NCI-H82 treated with DMSO at 0.1 percent for 48 hours (cell line): ENCODE results near the gene TTC36.
"Not testable (repeated sequence)": the region's sequence is repeated elsewhere in the genome, so short reads cannot be mapped to it uniquely, and the experiment has no call there.

Experiments
- DNase-seq: peaks from one replicate; lab custom pipeline; 2025; ENCODE audit not compliant: unreplicated experiment; lab: John Stamatoyannopoulos, UW

TTC36 gene

GRCh38 chr11:118527109-118527508, at the start of gene TTC36:
Gene TTC36 (plus strand): TSS chr11:118527474. CDS start chr11:118527495, 21 bp downstream.
- no peak for DNase-seq

DNA sequence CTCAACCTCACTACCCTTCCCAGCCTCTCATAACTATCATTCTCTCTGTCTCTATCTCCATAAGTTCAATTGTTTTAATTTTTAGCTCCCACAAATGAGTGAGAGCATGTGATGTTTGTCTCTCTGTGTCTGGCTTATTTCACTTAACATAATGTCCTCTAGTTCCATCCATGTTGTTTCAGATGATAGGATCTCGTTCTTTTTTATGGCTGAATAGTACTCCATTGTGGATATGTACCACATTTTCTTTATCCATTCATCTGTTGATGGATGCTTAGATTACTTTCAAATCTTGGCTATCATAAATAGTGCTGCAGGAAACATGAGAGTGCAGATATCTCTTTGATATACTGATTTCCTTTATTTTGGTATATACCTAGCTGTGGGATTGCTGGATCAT, 46.0 kb upstream of the TTC36 start:
- DNase-seq: not testable (repeated sequence)

- DNase-seq: no peak
Measured at GRCh38 chr11:118484405-118484804, 42.9 kb upstream of the TTC36 start.

DNA sequence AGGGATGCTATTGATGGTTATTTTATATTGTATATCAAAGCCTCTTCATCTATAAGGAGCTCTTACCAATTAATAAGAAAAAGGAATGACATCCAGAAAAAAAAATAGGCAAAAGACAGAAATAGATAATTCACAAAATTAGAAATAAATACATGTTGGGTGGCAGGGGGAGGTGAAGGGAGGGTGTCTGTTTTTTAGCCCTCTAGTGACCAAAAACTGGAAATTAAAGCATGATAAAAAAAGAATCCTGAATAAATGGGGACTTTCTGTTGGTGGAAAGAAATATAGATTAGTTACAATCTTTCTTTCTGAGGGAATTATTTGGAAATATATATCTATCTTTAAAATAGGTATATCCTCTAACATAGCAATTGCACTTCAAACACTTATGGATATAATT, 42.0 kb upstream of the TTC36 start:
- no peak for DNase-seq

- peak; percentile 59 for DNase-seq
Measured at GRCh38 chr11:118488480-118489109, 38.7 kb upstream of the TTC36 start.

DNA sequence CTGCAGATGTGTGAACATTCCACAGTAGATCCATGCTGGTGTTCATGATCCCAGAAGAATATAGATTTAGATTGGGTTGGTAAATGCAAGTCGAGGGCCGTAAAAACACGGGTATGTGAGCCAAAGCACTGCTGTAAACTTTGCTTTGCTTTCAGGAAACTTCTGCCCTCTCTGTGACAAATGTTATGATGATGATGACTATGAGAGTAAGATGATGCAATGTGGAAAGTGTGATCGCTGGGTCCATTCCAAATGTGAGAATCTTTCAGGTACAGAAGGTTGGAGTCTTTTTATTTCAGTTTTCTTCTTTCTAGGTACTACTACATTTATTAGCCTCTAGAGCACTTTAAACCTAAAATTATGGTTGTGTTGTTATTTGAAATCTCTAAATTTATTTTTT, 36.2 kb upstream of the TTC36 start:
- DNase-seq: no peak

DNA sequence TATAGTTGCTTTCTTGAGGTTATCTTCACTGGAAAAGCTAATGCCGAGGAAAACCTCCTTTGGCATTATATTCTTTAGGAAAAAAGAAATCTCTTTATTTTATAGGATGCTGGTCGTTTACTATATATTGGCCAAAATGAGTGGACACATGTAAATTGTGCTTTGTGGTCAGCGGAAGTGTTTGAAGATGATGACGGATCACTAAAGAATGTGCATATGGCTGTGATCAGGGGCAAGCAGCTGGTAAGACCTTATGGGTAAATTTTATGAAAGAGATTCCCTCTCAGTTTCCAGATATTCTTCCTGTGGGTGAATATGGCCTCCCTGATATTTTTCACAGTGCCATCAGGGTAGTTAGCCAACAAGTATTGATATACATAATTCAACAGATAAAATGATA, 29.4 kb upstream of the TTC36 start:
- no peak for DNase-seq

- DNase-seq: no peak
Measured at GRCh38 chr11:118503216-118503615, 24.1 kb upstream of the TTC36 start.

DNA sequence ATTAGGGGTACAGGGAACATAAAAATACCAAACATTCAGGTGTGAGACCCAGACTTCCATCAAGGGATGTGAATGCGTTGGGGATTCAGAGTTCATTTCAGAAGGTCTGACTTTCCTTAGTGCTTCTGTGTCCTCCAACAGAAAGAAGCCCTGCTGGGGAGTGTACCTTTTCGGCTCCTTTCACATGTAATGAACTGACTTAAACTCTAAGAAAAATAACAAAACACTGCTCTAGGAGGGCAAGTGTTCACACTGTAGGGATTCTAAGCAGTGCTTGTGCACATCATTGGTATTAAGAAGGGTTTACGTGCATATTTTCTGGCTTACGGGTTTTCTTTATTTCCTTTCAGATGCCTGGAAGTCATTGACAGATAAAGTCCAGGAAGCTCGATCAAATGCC, 15.7 kb upstream of the TTC36 start:
- no peak for DNase-seq

GRCh38 chr11:118514103-118514502, 13.2 kb upstream of the TTC36 start:
- DNase-seq: no peak

DNA sequence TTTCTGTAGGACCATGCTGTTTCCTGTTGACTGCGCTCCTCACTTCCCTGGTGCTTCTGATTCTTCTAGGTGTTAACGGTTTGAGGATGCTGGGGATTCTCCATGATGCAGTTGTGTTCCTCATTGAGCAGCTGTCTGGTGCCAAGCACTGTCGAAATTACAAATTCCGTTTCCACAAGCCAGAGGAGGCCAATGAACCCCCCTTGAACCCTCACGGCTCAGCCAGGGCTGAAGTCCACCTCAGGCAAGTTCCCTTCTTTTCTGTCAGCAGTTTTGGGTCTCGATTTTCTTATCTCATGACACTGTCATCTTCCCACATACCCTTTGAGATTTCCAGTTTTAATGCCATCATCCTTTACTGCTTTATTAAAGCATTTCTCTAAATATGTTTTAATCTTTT, 7.7 kb upstream of the TTC36 start:
- DNase-seq: no peak

GRCh38 chr11:118521892-118522311, 5.4 kb upstream of the TTC36 start:
- DNase-seq: no peak

DNA sequence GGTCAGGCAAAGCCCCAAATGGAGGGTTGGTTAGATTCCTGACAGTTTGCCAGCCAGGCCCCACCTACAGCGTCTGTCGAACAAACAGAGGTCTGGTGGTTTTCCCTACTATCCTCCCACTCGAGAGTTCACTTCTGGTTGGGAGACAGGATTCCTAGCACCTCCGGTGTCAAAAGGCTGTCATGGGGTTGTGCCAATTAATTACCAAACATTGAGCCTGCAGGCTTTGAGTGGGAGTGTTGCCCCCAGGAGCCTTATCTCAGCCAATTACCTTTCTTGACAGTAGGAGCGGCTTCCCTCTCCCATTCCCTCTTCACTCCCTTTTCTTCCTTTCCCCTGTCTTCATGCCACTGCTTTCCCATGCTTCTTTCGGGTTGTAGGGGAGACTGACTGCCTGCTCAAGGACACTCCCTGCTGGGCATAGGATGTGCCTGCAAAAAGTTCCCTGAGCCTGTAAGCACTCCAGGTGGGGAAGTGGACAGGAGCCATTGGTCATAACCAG, 4.7 kb upstream of the TTC36 start:
- DNase-seq: no peak

GRCh38 chr11:118524356-118524755, 2.9 kb upstream of the TTC36 start:
- DNase-seq: no peak

- no peak for DNase-seq
Measured at GRCh38 chr11:118524757-118525470, 2.4 kb upstream of the TTC36 start.

GRCh38 chr11:118526688-118527087, 586 bp upstream of the TTC36 start:
- no peak for DNase-seq

GRCh38 chr11:118528511-118528910, 1.2 kb downstream of the TTC36 start:
- DNase-seq: no peak

DNA sequence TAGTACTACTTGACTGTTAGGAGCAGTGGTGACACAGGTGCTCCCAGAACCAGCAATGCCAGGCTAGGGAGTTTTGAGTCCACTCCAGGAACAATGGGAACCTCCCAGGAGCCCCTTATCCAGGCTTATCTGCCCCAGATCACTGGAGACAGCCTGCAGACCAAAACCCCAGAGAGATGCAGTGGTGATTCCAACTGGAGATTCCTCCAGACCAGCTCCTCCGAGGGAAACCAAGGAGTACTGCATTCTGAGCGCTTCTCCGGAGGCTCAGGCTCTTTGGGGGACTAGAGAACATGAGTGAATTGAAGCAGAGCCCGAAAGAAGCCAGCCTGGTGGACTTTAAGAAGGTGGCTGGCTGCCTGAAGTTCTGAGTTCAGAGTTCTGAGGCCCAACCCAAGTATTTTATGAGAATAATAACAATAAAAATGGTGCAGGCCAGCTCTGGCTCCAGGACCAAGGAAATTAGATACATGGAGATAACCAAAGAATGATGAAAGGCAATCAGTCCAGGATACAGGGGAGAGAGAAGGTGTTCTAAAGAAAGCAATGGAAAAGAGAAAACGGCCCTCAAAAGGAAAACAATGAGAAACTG, 2.4 kb downstream of the TTC36 start:
- DNase-seq: no peak

DNA sequence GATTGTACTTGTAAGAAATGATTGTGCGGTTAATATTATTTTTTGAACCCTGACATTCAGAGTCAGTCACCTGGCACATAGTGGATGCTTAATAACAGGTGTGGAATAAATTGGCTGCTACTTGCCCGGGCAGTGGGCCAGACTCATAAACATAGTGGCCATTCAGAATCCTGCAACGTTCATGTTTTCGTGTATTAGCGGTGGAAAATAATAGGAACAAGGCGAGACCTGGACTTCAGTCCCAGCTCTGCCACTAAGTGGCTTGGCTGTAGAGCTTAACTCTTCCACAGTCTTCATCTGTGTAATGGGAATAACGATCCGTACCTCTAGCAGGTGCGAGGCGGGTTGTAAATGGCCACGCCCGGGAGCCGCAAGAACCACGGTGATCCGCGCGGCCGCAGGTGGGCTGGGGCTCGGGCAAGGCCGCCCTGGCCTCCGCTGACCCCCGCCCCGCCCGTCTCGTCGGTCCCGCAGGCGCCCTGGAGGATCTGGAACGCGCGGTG, 3.0 kb downstream of the TTC36 start:
- DNase-seq: no peak

DNA sequence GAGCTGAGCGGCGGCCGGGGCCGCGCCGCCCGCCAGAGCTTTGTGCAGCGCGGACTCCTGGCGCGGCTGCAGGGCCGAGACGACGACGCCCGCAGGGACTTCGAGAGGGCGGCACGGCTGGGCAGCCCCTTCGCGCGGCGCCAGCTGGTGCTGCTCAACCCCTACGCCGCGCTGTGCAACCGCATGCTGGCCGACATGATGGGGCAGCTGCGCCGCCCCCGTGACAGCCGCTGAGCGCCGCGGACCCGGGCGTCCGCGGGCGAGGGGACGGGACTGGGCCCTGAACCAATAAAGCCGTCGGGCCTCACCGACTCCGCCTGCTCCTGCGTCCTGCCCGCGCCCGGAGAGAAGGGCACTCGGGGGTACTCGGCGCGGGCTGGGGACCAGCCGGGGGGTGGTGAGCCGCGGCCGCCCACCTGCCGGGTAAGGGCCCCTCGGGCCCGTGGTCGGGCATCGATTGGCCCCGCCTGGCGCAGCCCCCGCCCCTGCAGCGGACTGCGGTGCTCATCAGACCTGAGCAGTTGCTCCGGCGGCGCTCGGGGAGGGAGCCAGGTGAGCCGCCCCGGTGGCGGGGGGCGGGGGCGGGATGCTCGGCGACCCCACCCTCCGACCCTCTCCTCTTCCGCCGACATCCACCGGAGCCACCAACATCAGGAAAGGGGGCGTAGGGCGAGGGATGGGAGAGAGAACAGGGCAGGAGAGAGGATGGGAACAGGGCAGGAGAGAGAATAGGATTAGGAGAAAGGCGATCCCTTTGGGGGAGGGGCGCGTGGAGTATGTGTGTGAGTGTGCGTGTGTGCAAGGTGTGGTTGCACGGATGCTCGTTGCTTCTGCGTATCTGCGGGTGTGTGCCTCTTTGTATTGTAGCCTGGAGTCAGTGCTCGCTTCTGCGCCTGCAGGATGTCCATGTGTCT, 3.7 kb downstream of the TTC36 start, which contains the start of gene TMEM25:
Gene TMEM25 (plus strand): TSS at position 510 of the 914 bp plus-strand sequence. CDS start 610 bp downstream, outside the sequence.
- DNase-seq: peak; percentile 8

DNA sequence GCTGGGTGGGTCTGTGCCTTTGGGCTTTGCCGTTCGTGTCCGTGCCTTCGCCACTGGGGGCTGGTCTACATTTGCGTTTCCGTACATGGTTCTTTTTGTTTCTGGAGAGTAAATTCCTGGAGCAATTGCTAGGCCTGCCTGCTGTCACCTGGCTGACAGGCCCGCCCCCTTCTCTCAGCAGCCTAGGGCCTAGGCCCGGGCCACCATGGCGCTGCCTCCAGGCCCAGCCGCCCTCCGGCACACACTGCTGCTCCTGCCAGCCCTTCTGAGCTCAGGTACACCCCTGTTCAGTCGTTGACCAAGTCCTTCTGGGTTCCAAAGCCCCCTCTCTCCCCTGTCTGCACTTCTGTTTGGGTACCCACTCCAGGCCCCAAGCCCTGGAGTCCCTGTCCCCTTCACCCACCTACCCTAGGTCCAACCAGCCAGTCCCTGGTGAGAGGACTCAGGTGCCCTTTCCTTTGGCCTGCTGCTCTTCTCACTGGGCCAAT, 4.4 kb downstream of the TTC36 start:
- no peak for DNase-seq
